GM23248 (cell line): Measurements from ENCODE around the gene CCDC141.

Experiments used
- EZH2 ChIP-seq: fragments of 200-600 bp; sonication (generic); IDR thresholded peaks from 2 replicates; pipeline ENCODE4 v1.6.1; 2018; ENCODE audit warnings: antibody characterized with exemption, mild to moderate bottlenecking; ENCODE audit not compliant: insufficient read depth, poor library complexity, severe bottlenecking
- EZH2phosphoT487 ChIP-seq: fragments of 200-600 bp; sonication (generic); IDR thresholded peaks from 2 replicates; pipeline ENCODE4 v1.6.1; 2018; ENCODE audit warnings: antibody characterized with exemption, moderate library complexity, mild to moderate bottlenecking, low read depth; ENCODE audit not compliant: insufficient read depth

DNA sequence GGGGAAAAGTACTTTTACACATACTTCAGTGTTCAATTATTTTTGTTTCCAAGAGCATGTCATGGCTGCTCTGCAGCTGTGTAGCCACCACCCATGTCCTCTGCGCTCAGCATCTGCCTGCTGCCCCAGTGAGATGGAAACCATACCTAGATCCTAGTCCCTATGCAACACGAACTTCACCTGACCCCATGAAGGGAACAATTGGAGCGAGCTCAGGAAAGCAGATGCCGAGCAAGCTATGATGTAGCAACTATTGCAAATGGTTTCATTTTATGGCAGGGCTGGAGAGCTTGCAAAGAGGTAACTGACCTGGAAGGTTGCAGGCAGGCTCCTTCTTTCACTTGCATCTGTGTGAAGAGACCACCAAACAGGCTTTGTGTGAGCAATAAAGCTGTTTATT lies 1.3 kb upstream of the CCDC141 start:
- no peak for TF ChIP-seq EZH2
- TF ChIP-seq EZH2phosphoT487 = no peak
